Posterior vena cava (tissue), 2 donors: Measurements from ENCODE around the gene PRR29. TPM values are rescaled to one million over a fixed set of nuclear protein-coding genes. Genes with fewer than 3 reads are reported as not detected.
"Not testable (repeated sequence)": the region's sequence is repeated elsewhere in the genome, so short reads cannot be mapped to it uniquely, and the experiment has no call there.

Experiments used
- DNase-seq: peaks from one replicate; pipeline ENCODE4 v3.0.0-alpha.2; 2020; ENCODE audit warnings: low spot score
- intact Hi-C, 2 donors: fragments of 100-400 bp; cut with DNase I; formaldehyde crosslinking; loops; one replicate each; pipeline versions ENCODE4 v1.14.1 to v1.14.2; 2022 to 2023
- total RNA-seq, 2 donors: library from RNA; stranded (reverse); fragmentation: NEBNext Ultra II Directional; extraction: Animal tissue kit (Norgen Biotek cat#: 25700); gene quantifications; one replicate each; pipeline ENCODE4 v1.2.1, GENCODE V29; 2021
- donor health status: DM: yes; HTN: yes; CAD: no.
- donor health status: DM: yes; HTN: yes; CAD: no.

Gene PRR29
- total RNA-seq, 2 donors from 2014 or later, result 0.29 to 0.69 TPM

GRCh38 chr17:64006361-64007088, 8.4 kb downstream of the PRR29 start:
- peak; percentile 85 for DNase-seq
- intact Hi-C loops, result no loop called here

GRCh38 chr17:64007089-64007837, 9.1 kb downstream of the PRR29 start:
- DNase-seq, intact Hi-C loops: not testable (repeated sequence)

GRCh38 chr17:64007838-64008282, 9.7 kb downstream of the PRR29 start:
- DNase-seq, result peak; percentile 76
- intact Hi-C loops, result no loop called here

GRCh38 chr17:64008346-64008745, 10.2 kb downstream of the PRR29 start:
- no peak for DNase-seq
- intact Hi-C loops, result no loop called here

GRCh38 chr17:64008830-64009229, 10.7 kb downstream of the PRR29 start:
- DNase-seq, result no peak
- intact Hi-C loops, result no loop called here

- DNase-seq, result no peak
- intact Hi-C loops, result no loop called here
Observed at GRCh38 chr17:64009571-64010402, 11.6 kb downstream of the PRR29 start.

GRCh38 chr17:64015447-64015846, 17.3 kb downstream of the PRR29 start:
- intact Hi-C loops, result no loop called here
- DNase-seq, result no peak

- intact Hi-C loops, result no loop called here
- DNase-seq, result no peak
Observed at GRCh38 chr17:64016231-64016784, 18.2 kb downstream of the PRR29 start.

GRCh38 chr17:64016974-64017373, 18.8 kb downstream of the PRR29 start:
- intact Hi-C loops, result no loop called here
- no peak for DNase-seq

GRCh38 chr17:64017381-64017980, 19.3 kb downstream of the PRR29 start:
- intact Hi-C loops, result no loop called here
- no peak for DNase-seq

- intact Hi-C loops, result not testable (repeated sequence)
Observed at GRCh38 chr17:64019551-64019961, 21.4 kb downstream of the PRR29 start.

GRCh38 chr17:64020056-64020766, 22.1 kb downstream of the PRR29 start, which contains the start of gene ICAM2:
Gene ICAM2 (minus strand): TSS chr17:64020633. CDS start chr17:64006691, 13,942 bp downstream.
- intact Hi-C loops, result loop anchor here (10.0 kb wide), 3 partner anchors 85 to 265 kb away; partner anchors contain the start of genes CD79B (in 1 of the 2), CSHL1 (in 1 of the 2) and GH1 (in 1 of the 2)

More at GRCh38 chr17:64019551-64019961, 21.4 kb downstream of the PRR29 start:
- DNase-seq, result not testable (repeated sequence)

GRCh38 chr17:64022611-64023063, 24.5 kb downstream of the PRR29 start:
- no peak for DNase-seq
- intact Hi-C loops, result loop anchor here (10.0 kb wide), 3 partner anchors 88 to 262 kb away; partner anchors contain the start of genes CD79B (in 1 of the 2), CSHL1 (in 1 of the 2) and GH1 (in 1 of the 2)

More at GRCh38 chr17:64020056-64020766, 22.1 kb downstream of the PRR29 start, which contains the start of gene ICAM2:
- no peak for DNase-seq

GRCh38 chr17:64024215-64024654, 26.1 kb downstream of the PRR29 start:
- peak; percentile 8 for DNase-seq
- intact Hi-C loops, result loop anchor here (10.0 kb wide), 3 partner anchors 89 to 261 kb away; partner anchors contain the start of genes CD79B (in 1 of the 2), CSHL1 (in 1 of the 2) and GH1 (in 1 of the 2)

- intact Hi-C loops, result loop anchor here (10.0 kb wide), 3 partner anchors 90 to 260 kb away; partner anchors contain the start of genes CD79B (in 1 of the 2), CSHL1 (in 1 of the 2) and GH1 (in 1 of the 2)
- DNase-seq, result peak; percentile 79
Observed at GRCh38 chr17:64024781-64025731, 26.9 kb downstream of the PRR29 start.

GRCh38 chr17:64025732-64026294, 27.7 kb downstream of the PRR29 start:
- intact Hi-C loops, result loop anchor here (10.0 kb wide), 3 partner anchors 91 to 259 kb away; partner anchors contain the start of genes CD79B (in 1 of the 2), CSHL1 (in 1 of the 2) and GH1 (in 1 of the 2)
- DNase-seq, result peak; percentile 92
